HEK293T (cell line): ENCODE data around the gene CAMP.

Experiments used
- ARNT ChIP-seq: fragments of 450-650 bp; IDR thresholded peaks from 2 replicates; pipeline ENCODE4 v1.6.1; 2017; ENCODE audit warnings: mild to moderate bottlenecking
- FOXA1 ChIP-seq: fragments of 450-650 bp; IDR thresholded peaks from 2 replicates; pipeline ENCODE4 v1.6.1; 2016; ENCODE audit warnings: mild to moderate bottlenecking
- FOXK2 ChIP-seq: fragments of 450-650 bp; IDR thresholded peaks from 2 replicates; pipeline ENCODE4 v1.6.1; 2016; ENCODE audit warnings: mild to moderate bottlenecking
- FOXM1 ChIP-seq: fragments of 450-650 bp; IDR thresholded peaks from 2 replicates; pipeline ENCODE4 v1.6.1; 2017; ENCODE audit warnings: mild to moderate bottlenecking, borderline replicate concordance
- HDGF ChIP-seq: fragments of 450-650 bp; IDR thresholded peaks from 2 replicates; pipeline ENCODE4 v1.6.1; 2017; ENCODE audit warnings: antibody characterized with exemption, borderline replicate concordance
- L3MBTL2 ChIP-seq: fragments of 450-650 bp; conservative IDR thresholded peaks from 2 replicates; pipeline ENCODE4 v1.6.1; 2016; ENCODE audit warnings: mild to moderate bottlenecking
- LEF1 ChIP-seq: fragments of 450-650 bp; IDR thresholded peaks from 2 replicates; pipeline ENCODE4 v1.6.1; 2017; ENCODE audit warnings: mild to moderate bottlenecking, borderline replicate concordance
- NFRKB ChIP-seq: fragments of 450-650 bp; IDR thresholded peaks from 2 replicates; pipeline ENCODE4 v1.6.1; 2016; ENCODE audit warnings: mild to moderate bottlenecking, moderate library complexity
- SP1 ChIP-seq: fragments of 450-650 bp; IDR thresholded peaks from 2 replicates; pipeline ENCODE4 v1.6.1; 2017
- TARDBP ChIP-seq: fragments of 450-650 bp; IDR thresholded peaks from 2 replicates; pipeline ENCODE4 v1.6.1; 2016
- ZNF384 ChIP-seq: fragments of 450-650 bp; IDR thresholded peaks from 2 replicates; pipeline ENCODE4 v1.6.1; 2016
- TF ChIP-seq, protein P1 (sequence below): fragments of 450-650 bp; IDR thresholded peaks from 2 replicates; pipeline ENCODE4 v1.6.1; 2016

DNA sequence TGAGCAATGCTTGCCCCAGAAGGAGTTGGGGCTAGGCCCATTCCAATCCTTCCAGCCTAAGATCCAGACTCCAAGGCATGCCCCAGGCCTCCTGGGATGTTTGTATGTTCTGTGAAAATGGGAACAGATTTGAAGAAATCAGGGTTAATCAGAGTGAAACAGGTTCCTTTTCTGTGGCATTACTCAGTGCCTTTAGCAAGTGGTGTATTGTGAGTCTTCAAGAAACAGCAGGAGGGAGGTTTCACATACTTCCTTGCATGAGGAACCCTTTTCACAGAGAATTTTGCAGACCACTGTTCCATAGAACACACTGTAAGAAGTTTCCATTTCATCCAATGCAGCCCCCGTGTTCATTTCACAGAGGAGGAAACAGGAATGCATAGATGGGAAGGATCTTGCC is 26.7 kb upstream of the CAMP start:
- TF ChIP-seq NFRKB (no peak), TARDBP (no peak), SP1 (no peak), ZNF384 (no peak), L3MBTL2 (no peak), FOXA1 (no peak), FOXM1 (no peak), HDGF (no peak), ARNT (no peak), LEF1 (no peak), FOXK2 (no peak)
- TF ChIP-seq, protein P1, sequence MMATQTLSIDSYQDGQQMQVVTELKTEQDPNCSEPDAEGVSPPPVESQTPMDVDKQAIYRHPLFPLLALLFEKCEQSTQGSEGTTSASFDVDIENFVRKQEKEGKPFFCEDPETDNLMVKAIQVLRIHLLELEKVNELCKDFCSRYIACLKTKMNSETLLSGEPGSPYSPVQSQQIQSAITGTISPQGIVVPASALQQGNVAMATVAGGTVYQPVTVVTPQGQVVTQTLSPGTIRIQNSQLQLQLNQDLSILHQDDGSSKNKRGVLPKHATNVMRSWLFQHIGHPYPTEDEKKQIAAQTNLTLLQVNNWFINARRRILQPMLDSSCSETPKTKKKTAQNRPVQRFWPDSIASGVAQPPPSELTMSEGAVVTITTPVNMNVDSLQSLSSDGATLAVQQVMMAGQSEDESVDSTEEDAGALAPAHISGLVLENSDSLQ: no peak
